HG03575 (cell line): ENCODE results near the gene KCNG4.

Experiments
- ATAC-seq: cut with Tn5 transposase; IDR thresholded peaks from one replicate; pipeline ENCODE4 v1.9.1; 2021; ENCODE audit not compliant: unreplicated experiment, insufficient number of reproducible peaks, low FRiP score; ENCODE audit errors: extremely low read depth

KCNG4 gene

GRCh38 chr16:84268291-84269040 is 28.7 kb upstream of the KCNG4 start:
- no peak for ATAC-seq

- ATAC-seq: no peak
Measured at GRCh38 chr16:84267380-84267779, 27.6 kb upstream of the KCNG4 start.

- ATAC-seq: no peak
Measured at GRCh38 chr16:84266451-84266850, 26.6 kb upstream of the KCNG4 start.

- no peak for ATAC-seq
Measured at GRCh38 chr16:84262939-84263338, 23.1 kb upstream of the KCNG4 start.

GRCh38 chr16:84262031-84262430 is 22.2 kb upstream of the KCNG4 start:
- no peak for ATAC-seq

GRCh38 chr16:84260766-84261554 is 21.1 kb upstream of the KCNG4 start:
- ATAC-seq: no peak

GRCh38 chr16:84259691-84260090 is 19.9 kb upstream of the KCNG4 start:
- ATAC-seq: no peak

- no peak for ATAC-seq
Measured at GRCh38 chr16:84258266-84258665, 18.5 kb upstream of the KCNG4 start.

- no peak for ATAC-seq
Measured at GRCh38 chr16:84255050-84255810, 15.4 kb upstream of the KCNG4 start.

- no peak for ATAC-seq
Measured at GRCh38 chr16:84254062-84254461, 14.2 kb upstream of the KCNG4 start.

GRCh38 chr16:84253173-84253572 is 13.4 kb upstream of the KCNG4 start:
- no peak for ATAC-seq

- ATAC-seq: no peak
Measured at GRCh38 chr16:84252184-84252583, 12.4 kb upstream of the KCNG4 start.

GRCh38 chr16:84247844-84248243 is 8.0 kb upstream of the KCNG4 start:
- ATAC-seq: no peak

GRCh38 chr16:84247331-84247730 is 7.5 kb upstream of the KCNG4 start:
- no peak for ATAC-seq

GRCh38 chr16:84246679-84247077 is 6.9 kb upstream of the KCNG4 start:
- no peak for ATAC-seq

GRCh38 chr16:84245956-84246678 is 6.3 kb upstream of the KCNG4 start:
- ATAC-seq: no peak

GRCh38 chr16:84244728-84245127 is 4.9 kb upstream of the KCNG4 start:
- no peak for ATAC-seq

- no peak for ATAC-seq
Measured at GRCh38 chr16:84243732-84244131, 3.9 kb upstream of the KCNG4 start.

GRCh38 chr16:84242839-84243238 is 3.0 kb upstream of the KCNG4 start:
- no peak for ATAC-seq
